GM12891 (cell line): ENCODE results near the gene MRPL27.

Source experiments
- POLR2A ChIP-seq: IDR thresholded peaks from 2 replicates; pipeline ENCODE4 v1.6.1; 2011; ENCODE audit warnings: low read depth, low read length, control low read depth
- POLR2AphosphoS5 ChIP-seq: IDR thresholded peaks from 2 replicates; pipeline ENCODE4 v1.6.1; 2011; ENCODE audit warnings: low read depth, low read length, control low read depth
- POU2F2 ChIP-seq: IDR thresholded peaks from 2 replicates; pipeline ENCODE4 v1.6.1; 2011; ENCODE audit warnings: low read depth, mild to moderate bottlenecking, control low read depth, low read length, moderate library complexity
- TAF1 ChIP-seq: IDR thresholded peaks from 2 replicates; pipeline ENCODE4 v1.6.1; 2011; ENCODE audit warnings: low read depth, low read length, control low read depth

DNA sequence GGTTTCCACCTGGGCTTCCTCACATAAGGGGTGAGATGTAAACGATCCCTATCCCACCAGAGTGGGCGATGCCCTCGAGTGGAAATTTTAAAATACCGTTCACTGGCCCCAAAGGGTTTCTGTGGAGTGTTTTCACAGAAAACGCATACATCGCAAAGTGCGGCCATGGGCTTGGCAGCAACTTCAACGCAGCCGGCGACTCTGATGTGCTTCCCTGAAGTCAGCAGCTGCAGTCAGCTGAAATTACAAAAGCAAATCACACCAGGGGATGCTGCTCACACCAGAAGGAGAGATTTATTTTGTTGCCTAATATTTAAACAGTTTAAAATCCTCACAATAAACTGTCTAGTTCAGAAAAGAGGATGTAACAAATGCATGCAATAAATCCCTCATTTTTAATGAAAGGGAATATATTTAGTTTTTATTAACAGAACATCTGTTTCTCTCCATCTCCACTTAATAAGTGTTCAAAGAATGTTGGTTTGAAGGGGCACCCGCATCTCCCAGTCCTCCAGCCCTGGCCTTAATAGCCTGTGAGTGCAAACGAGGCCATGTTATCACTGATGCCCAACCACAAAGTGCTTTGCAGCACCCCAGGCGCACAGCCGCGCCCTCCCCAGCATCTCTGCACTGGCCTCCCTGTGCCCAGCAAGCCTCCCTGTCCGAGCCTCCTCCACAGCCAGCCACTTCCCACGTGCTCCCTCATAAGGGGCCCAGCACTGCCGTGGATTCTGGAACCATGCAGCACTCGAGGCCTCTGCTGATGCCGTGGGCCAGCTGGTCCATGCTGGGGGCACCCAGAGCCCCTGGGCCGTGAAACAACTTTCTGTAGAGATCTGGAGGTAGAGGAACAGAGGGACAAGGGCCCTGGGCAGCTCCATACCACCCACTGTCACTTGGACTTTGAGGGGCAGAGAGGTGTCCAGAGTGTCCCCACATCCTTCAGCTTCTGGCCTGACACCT lies 44.3 kb downstream of the MRPL27 start:
- TF ChIP-seq POLR2A: no peak
- no peak for TF ChIP-seq POU2F2
- no peak for TF ChIP-seq TAF1
- no peak for TF ChIP-seq POLR2AphosphoS5
